ENCODE data around the gene PDE3A.
"Not testable (repeated sequence)": the region's sequence is repeated elsewhere in the genome, so short reads cannot be mapped to it uniquely, and the experiment has no call there.

PDE3A gene

DNA sequence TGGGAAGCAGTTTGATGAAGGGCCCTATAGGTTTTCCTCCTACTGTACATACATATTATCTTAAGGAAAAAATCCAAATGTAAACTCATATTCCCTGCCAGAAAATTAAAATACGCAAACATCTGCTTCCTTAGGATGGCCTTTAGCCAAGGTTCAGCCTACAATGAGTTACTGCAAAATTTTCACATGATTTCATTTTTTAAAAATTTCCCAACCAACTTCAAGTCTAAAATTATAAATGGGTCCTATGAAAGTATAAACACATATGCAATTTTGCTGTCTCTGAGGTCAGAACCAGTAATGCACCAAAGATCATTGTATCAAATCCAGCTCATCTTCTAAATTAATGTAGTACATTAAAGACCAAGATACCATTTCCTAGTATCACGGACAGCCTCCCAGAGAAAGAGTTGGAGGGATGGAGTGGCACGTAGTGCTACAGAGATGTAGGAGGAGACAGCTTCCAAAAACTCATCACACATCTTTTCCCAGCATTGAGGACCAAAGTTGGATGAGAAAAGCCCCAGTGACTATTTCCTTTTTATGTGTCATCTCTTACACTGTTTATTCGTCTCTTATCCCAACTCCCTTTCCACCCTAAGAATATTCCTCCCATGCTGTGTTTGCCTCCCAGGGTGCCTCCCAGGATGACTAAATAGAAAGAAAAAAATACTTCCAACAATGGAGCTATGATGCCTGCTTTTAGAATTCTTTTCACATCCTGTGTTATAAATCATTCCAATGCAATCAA lies 234.5 kb downstream of the PDE3A start:
- no peak for DNase-seq (ENCODE audit: low read depth in 3 of 3)

DNA sequence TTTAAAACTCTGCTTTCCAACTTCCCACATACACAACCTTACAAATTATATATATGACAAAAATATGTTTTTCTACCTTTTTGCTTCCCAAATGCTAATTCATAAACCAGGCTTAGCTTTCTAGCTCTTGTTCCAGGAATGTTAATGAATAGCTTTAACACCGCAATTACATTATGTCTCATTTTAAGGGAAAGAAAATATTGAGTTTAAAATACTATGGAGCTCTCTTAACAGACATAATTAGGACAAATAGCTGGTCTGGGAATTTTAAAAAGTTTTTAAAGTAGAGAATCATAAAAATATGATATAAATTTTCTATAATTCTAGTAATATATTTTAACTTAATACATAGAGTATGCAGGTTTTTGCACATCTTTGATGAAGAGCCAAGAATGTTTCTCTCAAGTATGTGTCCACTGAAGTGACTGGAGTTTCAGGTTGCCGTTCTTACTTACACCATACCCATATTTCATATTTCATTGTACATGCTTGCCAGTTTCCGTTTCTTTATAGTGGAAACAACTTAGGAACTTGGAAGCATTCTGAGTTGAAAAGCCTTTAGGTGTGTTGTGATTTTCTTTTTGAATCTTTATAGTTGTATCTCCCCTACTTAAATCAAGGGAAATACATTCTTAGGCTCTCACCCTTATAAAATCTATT lies 236.2 kb downstream of the PDE3A start:
- DNase-seq (ENCODE audit: low read depth in 3 of 3), result no peak

DNA sequence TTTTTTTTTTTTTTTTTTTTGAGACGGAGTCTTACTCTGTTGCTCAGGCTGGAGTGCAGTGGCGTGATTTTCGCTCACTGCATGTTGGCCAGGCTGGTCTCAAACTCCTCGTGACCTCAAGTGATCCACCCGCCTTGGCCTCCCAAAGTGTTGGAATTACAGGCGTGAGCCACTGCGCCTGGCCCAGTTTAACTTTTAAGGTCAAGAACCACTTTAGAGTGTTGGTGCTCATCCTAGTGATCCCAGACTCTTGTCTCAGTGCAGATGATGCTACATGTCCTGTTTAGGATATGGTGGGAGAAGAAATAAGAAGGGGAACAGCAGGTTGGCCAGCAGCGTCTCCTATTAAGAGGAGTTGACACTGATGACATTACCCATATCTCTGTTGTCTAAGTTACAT lies 246.7 kb downstream of the PDE3A start:
- DNase-seq (ENCODE audit: low read depth in 3 of 3), result not testable (repeated sequence)

DNA sequence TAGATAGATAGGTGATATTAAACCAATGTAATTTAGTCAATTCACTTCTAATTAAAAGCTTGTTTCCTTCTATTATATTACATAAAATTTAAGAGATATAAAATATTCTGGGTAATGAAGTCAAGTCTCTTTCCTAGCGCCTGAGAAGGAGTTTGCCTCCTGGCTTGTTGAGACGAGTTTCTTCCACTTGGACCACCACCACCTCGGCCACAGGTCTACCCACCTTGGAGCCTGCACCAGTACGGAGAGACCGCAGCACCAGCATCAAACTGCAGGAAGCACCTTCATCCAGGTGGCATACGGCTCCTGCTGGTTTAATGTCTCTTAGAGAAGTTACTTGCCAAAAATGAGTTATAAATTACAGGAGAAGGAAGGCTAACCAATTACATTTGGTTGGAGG lies 247.8 kb downstream of the PDE3A start:
- no peak for DNase-seq (ENCODE audit: low read depth in 3 of 3)

DNA sequence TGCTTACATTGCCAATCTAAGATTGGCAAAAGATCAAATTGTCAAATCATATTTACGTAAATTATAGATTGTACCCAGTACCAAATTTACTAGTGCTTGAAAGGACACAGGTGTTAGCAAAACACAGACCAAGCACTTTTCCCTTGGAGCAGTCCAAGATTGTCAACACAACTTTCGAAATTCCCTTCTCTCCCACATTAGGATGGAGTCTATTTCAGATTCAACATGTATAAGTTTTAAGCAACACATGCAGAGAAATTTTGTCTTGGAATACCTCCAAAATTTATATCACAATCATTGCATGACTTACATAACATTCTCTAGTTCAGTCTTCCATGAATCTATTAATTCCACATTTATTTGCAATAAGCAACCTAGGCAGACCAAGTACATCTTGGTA lies 251.9 kb downstream of the PDE3A start:
- DNase-seq (ENCODE audit: low read depth in 3 of 3), result no peak

DNA sequence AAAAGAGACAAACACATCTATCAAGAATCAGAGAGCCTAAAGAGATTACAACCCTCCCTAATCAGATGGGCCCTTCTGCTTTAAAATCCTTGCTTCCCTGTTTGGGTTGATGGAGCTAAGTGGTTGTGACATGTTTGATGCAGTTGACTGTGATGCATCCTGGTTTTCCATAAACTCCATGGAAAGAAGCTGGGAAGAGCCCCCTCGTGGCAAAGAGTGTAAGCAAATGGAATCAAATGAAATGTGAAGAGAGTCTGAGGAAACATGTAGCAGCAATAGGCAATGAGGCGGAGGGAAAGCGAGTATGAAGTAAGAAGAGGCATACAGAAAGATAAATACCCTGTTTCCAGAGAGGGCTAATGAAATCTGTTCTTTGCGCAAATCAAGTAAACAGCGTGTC lies 256.4 kb downstream of the PDE3A start:
- no peak for DNase-seq (ENCODE audit: low read depth in 3 of 3)

DNA sequence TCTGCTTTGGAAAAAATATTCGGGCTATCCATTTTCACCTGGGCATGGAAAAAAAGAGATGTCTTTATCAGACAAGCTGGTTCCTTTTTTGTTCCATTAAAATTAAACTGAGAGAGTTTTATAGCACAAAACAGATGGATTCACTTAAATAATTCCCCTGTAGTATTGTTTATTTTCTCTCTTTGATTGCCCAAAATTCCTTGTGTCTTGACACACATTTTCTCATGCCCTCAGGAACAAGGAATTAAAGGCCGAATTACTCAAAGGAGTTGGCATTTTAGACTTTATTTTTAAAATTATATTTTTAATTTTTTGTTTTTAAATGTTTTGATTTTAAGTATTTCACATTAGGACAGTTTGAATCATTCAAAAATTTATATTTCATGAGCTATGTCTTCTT lies 257.2 kb downstream of the PDE3A start:
- DNase-seq (ENCODE audit: low read depth in 3 of 3), result no peak

DNA sequence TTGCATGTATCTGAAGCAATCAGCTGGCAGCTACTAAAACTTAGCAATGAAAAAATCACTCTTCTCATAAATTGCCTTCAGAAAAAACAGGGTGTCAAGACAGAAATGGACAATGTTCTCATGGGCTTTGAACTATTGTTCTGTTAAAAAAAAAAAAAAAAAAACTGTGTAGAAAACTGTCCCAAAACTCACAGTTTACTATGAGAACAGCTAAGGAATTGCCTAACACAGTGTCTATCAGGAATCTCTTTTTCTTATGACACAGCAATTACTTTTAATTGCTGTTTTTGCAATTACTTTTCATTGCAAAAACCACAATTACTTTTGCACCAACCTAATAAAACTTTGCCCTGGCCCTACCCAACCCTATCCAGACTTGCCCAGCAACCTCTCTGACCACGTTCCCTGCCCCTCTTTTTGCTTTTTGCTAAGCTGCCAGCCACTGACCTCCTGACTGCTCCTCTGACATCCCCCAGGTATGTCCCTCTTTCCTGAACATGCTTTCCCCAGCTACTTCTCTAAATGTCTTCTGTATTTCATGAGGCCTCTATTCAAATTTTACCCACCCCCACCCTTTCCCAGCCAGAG lies 258.8 kb downstream of the PDE3A start:
- no peak for DNase-seq (ENCODE audit: low read depth in 3 of 3)

DNA sequence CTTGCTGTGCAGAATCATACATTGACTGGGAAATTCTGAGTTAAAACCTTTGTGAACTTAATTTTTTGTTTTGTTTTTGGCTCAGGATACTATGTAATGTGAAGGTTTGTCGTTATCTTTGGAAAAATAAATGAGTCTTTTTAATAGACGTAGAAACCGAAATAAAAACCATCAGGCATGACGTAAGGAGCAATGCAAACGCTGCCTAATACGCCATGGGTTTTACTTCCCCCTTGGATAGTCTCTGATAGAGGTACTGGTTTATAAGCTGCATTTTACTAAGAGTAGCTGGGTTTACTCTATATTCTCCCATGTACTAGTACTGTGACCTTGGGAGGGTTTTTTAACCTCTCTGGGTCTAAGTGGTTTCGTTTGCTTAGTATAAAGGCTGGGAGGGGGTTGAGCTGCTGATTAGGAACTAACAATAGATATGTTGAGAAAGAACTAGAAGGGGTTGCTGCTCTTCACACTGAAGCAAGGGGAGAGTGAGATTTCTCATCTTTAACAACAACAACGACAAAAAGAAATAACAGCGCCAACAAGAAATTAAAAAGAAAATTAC lies 260.0 kb downstream of the PDE3A start:
- DNase-seq (ENCODE audit: low read depth in 3 of 3), result no peak

DNA sequence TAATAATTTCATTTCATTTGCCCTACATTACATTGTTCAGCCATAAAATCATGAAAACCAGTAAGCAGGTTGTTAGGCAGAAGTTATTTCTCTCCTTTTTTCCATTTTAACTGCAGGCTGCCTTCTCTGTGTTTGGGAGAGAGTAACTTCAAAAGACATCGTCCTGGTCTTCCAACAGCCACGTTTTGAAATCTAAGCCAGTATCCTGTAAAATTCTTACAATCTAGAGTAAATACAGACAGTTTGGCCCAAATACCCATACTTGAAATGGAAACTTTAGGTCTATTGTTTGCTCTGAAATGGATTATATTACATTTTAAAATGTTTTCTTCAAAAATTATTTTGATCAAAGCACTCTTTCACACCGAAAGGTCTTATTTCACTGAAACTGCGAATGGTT lies 260.7 kb downstream of the PDE3A start:
- DNase-seq (ENCODE audit: low read depth in 3 of 3), result no peak

DNA sequence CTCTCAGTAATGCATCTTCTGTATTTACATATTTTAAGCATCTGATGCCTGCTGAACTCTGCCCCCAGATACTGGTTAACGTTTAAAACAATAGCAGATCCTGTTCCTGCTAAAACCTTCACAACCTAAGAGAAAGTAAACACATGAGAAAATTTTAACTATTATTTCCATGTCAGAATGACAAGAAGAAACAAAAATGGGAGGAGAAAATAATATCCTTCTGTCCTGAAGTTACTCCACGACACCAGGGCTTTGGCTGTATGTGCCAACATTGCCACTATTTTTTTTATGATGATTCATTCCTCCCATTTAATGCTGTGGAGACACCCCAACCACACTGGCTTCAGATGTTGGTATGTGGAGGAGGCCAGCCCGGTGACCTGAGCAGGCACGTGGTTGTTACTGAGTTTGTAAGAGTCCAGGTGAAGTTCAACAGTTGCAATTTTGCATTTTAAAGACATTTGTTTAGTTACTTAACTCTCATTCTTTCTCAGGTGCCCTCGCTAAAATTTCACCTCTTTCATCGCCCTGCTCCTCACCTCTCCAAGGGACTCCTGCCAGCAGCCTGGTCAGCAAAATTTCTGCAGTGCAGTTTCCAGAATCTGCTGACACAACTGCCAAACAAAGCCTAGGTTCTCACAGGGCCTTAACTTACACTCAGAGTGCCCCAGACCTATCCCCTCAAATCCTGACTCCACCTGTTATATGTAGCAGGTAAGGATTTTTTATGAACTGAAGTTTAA lies 261.2 kb downstream of the PDE3A start:
- no peak for DNase-seq (ENCODE audit: low read depth in 3 of 3)

DNA sequence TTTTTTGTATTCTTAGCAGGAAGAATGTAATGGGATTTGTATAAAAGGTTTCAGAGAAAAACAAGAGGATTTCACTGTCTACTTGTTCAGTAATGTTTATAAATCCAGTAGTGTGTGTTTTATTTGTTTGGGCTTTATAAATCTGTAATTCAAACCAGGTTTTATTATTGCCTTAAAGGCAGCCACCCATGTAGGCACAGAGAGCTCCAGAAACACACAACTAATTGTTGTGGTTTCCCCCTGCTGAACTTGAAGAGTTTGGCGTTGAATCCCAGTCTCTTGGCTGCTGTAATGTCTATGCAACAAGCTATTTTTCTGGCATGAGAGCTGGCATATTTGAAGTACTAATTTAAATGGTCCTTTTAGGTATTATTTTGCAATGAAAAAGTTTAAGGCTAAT lies 263.4 kb downstream of the PDE3A start:
- DNase-seq (ENCODE audit: low read depth in 3 of 3), result no peak

DNA sequence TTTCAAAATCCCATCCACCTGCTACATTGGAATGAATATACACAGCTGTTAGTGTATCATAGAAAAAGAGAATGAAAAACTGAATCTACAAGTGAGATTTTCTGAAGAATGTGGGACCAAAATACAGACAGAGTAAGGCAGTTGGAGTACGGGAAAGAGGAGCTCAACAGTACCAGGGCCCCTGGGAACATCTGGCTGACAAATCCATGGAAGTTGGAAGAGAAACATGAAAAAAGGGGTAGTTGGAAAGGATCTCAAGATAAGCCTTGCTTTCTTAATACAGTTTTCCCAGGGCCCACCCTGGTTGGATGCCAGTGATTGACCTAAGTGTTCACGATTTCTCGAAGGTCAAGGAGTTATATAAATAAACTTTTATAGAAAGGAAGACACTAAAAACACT lies 272.8 kb downstream of the PDE3A start:
- no peak for DNase-seq (ENCODE audit: low read depth in 3 of 3)

DNA sequence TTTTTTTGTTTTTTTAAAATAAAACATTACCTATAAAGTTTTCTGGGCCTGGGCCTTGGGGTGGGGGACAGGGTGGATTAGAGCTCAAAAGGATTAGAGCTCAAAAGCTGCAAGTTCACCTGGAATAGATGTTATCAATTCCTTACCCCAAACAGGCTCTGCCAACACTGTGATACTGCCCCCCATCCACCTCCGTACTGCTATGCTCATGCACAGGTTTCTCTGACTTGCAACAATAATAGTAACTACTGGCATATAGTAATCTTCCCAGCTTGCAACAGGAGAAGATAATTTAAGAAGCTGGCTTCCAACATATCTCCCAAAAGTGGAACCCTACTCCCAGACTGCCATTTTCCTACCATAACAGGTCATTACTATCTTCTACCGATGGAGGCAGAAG lies 275.5 kb downstream of the PDE3A start:
- no peak for DNase-seq (ENCODE audit: low read depth in 3 of 3)

DNA sequence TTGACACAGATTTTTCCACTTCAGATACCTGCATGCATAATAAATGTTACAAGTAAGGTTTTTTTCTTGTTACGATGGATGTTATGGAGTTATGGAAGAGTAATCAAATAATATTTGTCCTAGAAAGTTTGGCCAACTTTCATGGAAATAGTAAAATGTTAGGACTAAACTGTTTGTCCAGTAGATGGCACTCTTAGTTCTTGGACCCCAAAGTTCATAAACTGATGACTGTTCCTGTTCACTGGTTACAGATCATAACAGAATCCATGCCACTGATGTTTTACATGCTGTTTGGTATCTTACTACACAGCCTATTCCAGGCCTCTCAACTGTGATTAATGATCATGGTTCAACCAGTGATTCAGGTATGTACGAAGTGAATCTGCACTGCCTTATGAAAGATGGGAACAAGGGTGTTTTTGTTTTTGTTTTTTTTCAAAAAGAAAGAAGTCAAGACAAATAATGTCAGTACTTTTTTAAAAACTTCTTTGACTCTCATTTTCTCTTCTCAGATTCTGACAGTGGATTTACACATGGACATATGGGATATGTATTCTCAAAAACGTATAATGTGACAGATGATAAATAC lies 278.0 kb downstream of the PDE3A start:
- no peak for DNase-seq (ENCODE audit: low read depth in 3 of 3)

DNA sequence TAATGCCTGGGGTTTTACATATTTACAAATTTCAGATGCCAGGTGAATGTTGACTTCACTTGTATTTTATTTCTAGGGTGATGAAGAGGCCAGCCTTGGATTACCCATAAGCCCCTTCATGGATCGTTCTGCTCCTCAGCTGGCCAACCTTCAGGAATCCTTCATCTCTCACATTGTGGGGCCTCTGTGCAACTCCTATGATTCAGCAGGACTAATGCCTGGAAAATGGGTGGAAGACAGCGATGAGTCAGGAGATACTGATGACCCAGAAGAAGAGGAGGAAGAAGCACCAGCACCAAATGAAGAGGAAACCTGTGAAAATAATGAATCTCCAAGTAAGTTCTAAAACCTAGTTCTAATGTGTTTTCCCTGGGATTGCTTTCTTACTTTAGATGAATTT lies 285.5 kb downstream of the PDE3A start:
- no peak for DNase-seq (ENCODE audit: low read depth in 3 of 3)

DNA sequence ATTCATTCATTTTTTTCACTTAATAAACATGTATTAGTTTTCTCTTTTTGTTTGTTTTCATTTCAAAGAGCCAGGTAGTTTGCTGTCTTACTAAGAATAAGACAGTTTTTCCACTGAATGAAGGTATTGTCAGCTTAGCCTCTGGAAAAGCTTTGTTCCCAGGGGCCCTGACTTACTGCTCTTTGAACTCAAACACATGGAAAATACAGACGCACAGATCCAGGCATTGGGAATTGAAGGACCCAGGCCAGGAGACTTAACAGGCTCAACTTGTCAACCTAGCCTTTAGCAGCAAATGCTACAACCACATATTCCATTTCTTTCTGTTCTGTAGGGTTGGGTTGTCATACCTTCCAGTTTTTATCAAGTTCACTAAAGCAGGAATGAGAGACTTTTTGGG lies 288.3 kb downstream of the PDE3A start:
- no peak for DNase-seq (ENCODE audit: low read depth in 3 of 3)

DNA sequence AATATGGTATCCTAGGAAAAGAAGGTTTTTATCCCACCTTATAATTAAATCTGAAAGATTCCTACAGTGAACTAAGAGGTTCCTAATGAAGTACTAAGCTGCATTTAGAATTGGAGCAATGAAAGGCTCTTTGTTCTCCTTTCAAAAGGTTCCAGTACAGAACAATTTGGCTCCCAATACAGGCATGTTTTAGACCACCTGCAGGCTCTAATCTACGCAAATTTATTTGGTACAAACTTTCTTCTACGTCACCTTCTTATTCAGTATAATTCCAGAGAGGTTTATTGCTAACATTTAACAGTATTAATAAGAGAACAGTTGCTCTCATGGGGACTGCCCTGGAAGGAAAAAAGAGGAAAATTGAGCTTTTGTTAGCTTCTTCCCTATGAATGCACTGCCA lies 289.2 kb downstream of the PDE3A start:
- no peak for DNase-seq (ENCODE audit: low read depth in 3 of 3)

DNA sequence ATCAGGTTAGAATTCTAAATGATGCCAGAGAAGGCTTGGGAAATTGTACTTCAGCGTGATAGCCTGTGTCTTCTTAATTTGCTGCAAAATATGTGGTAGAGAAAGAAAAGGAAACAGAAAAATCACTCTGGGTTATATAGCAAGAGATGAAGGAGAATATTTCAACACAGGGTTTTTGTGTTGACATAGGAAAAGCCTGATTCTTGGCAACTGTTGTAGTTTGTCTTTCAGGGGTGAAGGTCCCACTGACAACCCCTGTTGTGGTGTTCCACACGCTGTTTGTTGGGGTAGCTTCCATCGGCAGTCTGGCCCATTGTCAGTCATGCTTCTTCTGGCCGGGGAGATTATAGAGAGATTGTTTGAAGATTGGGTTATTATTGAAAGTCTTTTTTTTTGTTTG lies 313.0 kb downstream of the PDE3A start:
- no peak for DNase-seq (ENCODE audit: low read depth in 3 of 3)

DNA sequence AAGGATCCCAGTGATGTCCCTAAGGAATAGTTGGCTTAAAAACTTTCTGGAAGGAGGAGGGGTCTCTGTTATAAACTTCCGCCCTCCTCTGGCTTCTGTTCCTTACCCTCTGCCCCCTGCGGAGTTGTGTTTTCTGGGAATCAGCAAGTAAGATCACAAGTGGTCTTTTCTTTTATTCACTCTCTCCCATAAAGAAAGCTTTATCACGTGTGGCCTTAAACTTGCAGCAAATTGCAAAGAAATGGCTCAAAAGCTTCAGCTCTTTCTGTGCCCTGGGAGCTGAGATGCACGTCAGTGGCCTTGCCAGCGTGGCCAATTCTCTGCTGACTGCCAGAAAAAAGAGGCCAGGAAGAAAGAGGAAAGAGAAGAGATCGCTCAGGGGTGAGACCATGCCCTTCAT lies 326.9 kb downstream of the PDE3A start, which contains the start of gene SLCO1C1:
Gene SLCO1C1 (plus strand): TSS at position 101 of the 400 bp plus-strand sequence. CDS start 4,245 bp downstream, outside the sequence.
- DNase-seq (ENCODE audit: low read depth in 3 of 3), result no peak

DNA sequence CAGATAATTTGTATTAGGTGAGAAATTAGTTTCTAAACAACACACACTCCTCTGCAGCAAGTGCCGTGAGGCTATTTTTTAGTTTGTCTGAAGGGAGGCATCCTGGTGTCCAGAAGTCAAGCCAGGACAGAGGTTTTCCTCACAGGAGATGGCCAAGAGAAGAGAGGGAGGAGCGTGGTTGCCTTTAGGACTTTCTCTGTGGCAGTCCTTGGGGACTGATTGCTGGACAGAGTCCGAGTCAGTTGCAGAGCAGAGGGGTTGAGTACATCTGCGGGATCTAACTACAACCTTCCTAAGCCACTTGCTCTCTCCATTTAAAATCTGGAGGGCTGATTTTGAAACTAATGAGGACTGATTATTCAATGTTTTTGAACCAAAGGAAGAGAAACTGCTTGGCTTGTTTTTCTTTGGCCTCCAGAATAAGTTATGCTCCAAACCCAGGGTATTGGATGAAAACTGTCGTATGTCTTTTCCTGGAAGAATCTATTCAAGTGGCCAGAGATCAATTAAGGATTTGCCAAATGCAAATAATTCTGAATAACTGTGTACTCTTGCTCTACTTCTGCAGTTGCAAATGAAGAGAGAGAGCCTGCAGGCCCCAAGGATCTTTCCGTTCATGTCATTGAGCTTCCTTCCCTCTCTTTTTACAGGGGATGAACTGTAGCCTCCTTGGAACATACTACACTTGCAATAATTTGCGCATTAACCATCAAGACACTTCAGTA lies 328.0 kb downstream of the PDE3A start:
- DNase-seq (ENCODE audit: low read depth in 3 of 3), result no peak

Measured in stimulated activated CD4-positive, alpha-beta T cell treated with anti-CD3 and anti-CD28 coated beads, TNF-alpha, amount 100 ng/mL, for 24 hours (primary cell).